Lung (tissue), 12 donors: ENCODE measurements around the gene TAF10. TPM values are rescaled to one million over a fixed set of nuclear protein-coding genes. Genes with fewer than 3 reads are reported as not detected.

Experiments used
- ATAC-seq: fragments of 200-7000 bp; cut with Tn5 transposase; one replicate; pipeline ENCODE4 v1.9.1; 2020; ENCODE audit warnings: moderate number of reproducible peaks; ENCODE audit not compliant: insufficient read depth, low FRiP score
- DNase-seq, 3 donors: peaks; one replicate each; pipeline ENCODE4 v3.0.0-alpha.2; 2013 to 2017
- H3K27ac ChIP-seq, 2 donors: one replicate each; pipeline ENCODE4 v1.5.1; 2013; ENCODE audit warnings: mild to moderate bottlenecking in 2 of 2, moderate library complexity in 2 of 2, control low read depth in 1 of 2, inconsistent platforms in 1 of 2, low read depth in 1 of 2, low read length in 1 of 2
- H3K27me3 ChIP-seq, 3 donors: one replicate each; pipeline ENCODE4 v1.5.1; 2013; ENCODE audit warnings: low read length in 2 of 3; ENCODE audit not compliant: control insufficient read depth in 3 of 3, insufficient read depth in 3 of 3
- H3K36me3 ChIP-seq, 4 donors: one replicate each; pipeline ENCODE4 v1.5.1; 2013; ENCODE audit warnings: low read length in 4 of 4, mild to moderate bottlenecking in 1 of 4, moderate library complexity in 1 of 4; ENCODE audit not compliant: control insufficient read depth in 4 of 4, insufficient read depth in 4 of 4
- H3K4me1 ChIP-seq, 5 donors: one replicate each; pipeline ENCODE4 v1.5.1; 2013; ENCODE audit warnings: low read length in 5 of 5, mild to moderate bottlenecking in 2 of 5, moderate library complexity in 1 of 5; ENCODE audit not compliant: control insufficient read depth in 5 of 5, insufficient read depth in 5 of 5
- H3K4me3 ChIP-seq: one replicate; pipeline ENCODE4 v1.5.1; 2013; ENCODE audit warnings: mild to moderate bottlenecking, control low read depth, moderate library complexity
- H3K9ac ChIP-seq, 2 donors: one replicate each; pipeline ENCODE4 v1.5.1; 2013; ENCODE audit warnings: low read length in 2 of 2, control low read depth in 1 of 2; ENCODE audit not compliant: insufficient read depth in 1 of 2
- H3K9me3 ChIP-seq, 4 donors: one replicate each; pipeline ENCODE4 v1.5.1; 2013; ENCODE audit warnings: low read length in 3 of 4, mild to moderate bottlenecking in 1 of 4, moderate library complexity in 1 of 4; ENCODE audit not compliant: control insufficient read depth in 4 of 4, insufficient read depth in 3 of 4
- WGBS, 2 donors: extraction: QIAGEN DNeasy Blood & Tissue Kit; methylation state at CpG; one replicate each; pipeline ENCODE4 v1.1.7; 2013; 5-methylcytosine and 5-hydroxymethylcytosine counted together
- polyA plus RNA-seq, 2 donors: library from polyadenylated mRNA; stranded (reverse); fragments of 200-250 nt; gene quantifications; one replicate each; pipeline ENCODE4 v1.2.1, GENCODE V29; 2013
- total RNA-seq, 2 donors: library from RNA; depleted of rRNA in 1 of 2; stranded (reverse); fragments of >200 nt in 1 of 2; gene quantifications; one replicate each; pipeline ENCODE4 v1.2.1, GENCODE V29; 2014 to 2021
- TF ChIP-seq, protein P1 (sequence below): IDR thresholded peaks from 2 replicates; pipeline ENCODE4 v1.5.1; 2012; ENCODE audit warnings: mild to moderate bottlenecking; ENCODE audit errors: control extremely low read depth, extremely low read depth
- donor health status: control.
- donor health status: control.
- donor health status: Bipolar disorder and iron deficiency.
- donor health status: healthy.
- donor health status: DM: yes; HTN: yes; CAD: no.

The TAF10 gene
- total and polyA plus RNA-seq, 4 donors: 23.9 to 149 (median 117) TPM

GRCh38 chr11:6563121-6563619 is 48.8 kb downstream of the TAF10 start:
- Histone ChIP-seq H3K4me1 (peaks cover 0 to 2% (median 0%) of the 10 kb centered on the region in 5 donors), H3K4me3 (no peak overlapping the region), H3K36me3 (peaks cover 0 to 9% (median 0%) of the 10 kb centered on the region in 4 donors), H3K27ac (no peak overlapping the region), H3K9me3 (no peaks in the 10 kb centered on the region), H3K9ac (no peak overlapping the region), H3K27me3 (no peaks in the 10 kb centered on the region)
- WGBS, 2 donors: 94 to 95% methylated on average over 4 of the region's 4 CpGs
- ATAC-seq (no peak), DNase-seq (no peak)
- TF ChIP-seq, protein P1, sequence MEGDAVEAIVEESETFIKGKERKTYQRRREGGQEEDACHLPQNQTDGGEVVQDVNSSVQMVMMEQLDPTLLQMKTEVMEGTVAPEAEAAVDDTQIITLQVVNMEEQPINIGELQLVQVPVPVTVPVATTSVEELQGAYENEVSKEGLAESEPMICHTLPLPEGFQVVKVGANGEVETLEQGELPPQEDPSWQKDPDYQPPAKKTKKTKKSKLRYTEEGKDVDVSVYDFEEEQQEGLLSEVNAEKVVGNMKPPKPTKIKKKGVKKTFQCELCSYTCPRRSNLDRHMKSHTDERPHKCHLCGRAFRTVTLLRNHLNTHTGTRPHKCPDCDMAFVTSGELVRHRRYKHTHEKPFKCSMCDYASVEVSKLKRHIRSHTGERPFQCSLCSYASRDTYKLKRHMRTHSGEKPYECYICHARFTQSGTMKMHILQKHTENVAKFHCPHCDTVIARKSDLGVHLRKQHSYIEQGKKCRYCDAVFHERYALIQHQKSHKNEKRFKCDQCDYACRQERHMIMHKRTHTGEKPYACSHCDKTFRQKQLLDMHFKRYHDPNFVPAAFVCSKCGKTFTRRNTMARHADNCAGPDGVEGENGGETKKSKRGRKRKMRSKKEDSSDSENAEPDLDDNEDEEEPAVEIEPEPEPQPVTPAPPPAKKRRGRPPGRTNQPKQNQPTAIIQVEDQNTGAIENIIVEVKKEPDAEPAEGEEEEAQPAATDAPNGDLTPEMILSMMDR: no peak

DNA sequence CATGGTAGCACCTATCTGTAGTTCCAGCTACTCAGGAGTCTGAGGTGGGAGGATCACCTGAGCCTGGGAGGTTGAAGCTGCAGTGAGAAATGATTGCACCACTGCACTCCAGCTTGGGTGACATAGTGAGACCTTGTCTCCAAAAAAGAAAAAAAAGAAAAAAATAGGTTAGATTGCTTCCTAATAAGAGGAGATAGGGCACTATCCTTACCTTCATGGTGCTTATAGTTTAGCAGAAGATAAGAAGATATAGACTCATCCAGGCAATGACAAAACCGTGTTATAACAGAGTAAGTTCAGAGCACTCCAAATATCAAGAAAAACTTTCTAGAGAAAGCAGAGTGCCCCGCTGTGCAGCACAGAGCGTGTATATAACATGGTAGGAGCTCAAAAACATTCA is 50.7 kb downstream of the TAF10 start:
- Histone ChIP-seq H3K9me3 (no peaks in the 10 kb centered on the region), H3K36me3 (peaks cover 0 to 12% (median 0%) of the 10 kb centered on the region in 4 donors), H3K27me3 (no peaks in the 10 kb centered on the region), H3K27ac (no peak overlapping the region), H3K4me1 (no peaks in the 10 kb centered on the region), H3K4me3 (no peak overlapping the region), H3K9ac (no peak overlapping the region)
- no peak for ATAC-seq
- DNase-seq: no peak
- 92 to 95% methylated on average over 3 of the region's 3 CpGs for WGBS, 2 donors
- TF ChIP-seq, protein P1: no peak

Other genes with a start within 250 kb of the TAF10 start
- 10 to 100 TPM; 19.3 to 69.5 TPM for gene SMPD1, start 221.7 kb downstream of the TAF10 start, total RNA-seq
- 10 to 100 TPM; 31.8 to 34.0 TPM for gene SMPD1, start 221.7 kb downstream of the TAF10 start, polyA plus RNA-seq
- 10 to 100 TPM; 38.9 to 42.0 TPM for gene APBB1, start 193.1 kb downstream of the TAF10 start, total RNA-seq
- 10 to 100 TPM; 18.8 to 22.3 TPM for gene APBB1, start 193.1 kb downstream of the TAF10 start, polyA plus RNA-seq
- gene HPX, start 171.2 kb downstream of the TAF10 start, total RNA-seq: 1 to 10 TPM; 2.3 to 3.5 TPM
- gene HPX, start 171.2 kb downstream of the TAF10 start, polyA plus RNA-seq: 1 to 10 TPM in 1 of 2 donors, under 1 TPM in 1; 0.46 to 1.3 TPM
- 10 to 100 TPM; 28.4 to 29.0 TPM for gene TRIM3, start 138.3 kb downstream of the TAF10 start, total RNA-seq
- gene TRIM3, start 138.3 kb downstream of the TAF10 start, polyA plus RNA-seq: 10 to 100 TPM; 15.7 to 16.4 TPM
- gene ARFIP2, start 130.9 kb downstream of the TAF10 start, total RNA-seq: 10 to 100 TPM; 34.0 to 53.7 TPM
- gene ARFIP2, start 130.9 kb downstream of the TAF10 start, polyA plus RNA-seq: 10 to 100 TPM; 41.9 to 51.1 TPM
- gene TIMM10B, start 130.7 kb downstream of the TAF10 start, total RNA-seq: 10 to 100 TPM; 31.5 to 43.4 TPM
- 10 to 100 TPM; 20.5 to 32.6 TPM for gene TIMM10B, start 130.7 kb downstream of the TAF10 start, polyA plus RNA-seq
- 10 to 100 TPM; 15.2 to 15.6 TPM for gene DNHD1, start 114.9 kb downstream of the TAF10 start, total RNA-seq
- gene DNHD1, start 114.9 kb downstream of the TAF10 start, polyA plus RNA-seq: 1 to 10 TPM; 4.5 to 8.8 TPM
- gene RRP8, start 8.6 kb downstream of the TAF10 start, total RNA-seq: 10 to 100 TPM; 15.0 to 19.1 TPM
- 10 to 100 TPM; 16.2 to 17.4 TPM for gene RRP8, start 8.6 kb downstream of the TAF10 start, polyA plus RNA-seq
- gene ILK, start 8.4 kb downstream of the TAF10 start, total RNA-seq: 100 to 1,000 TPM; 134 to 147 TPM
- gene ILK, start 8.4 kb downstream of the TAF10 start, polyA plus RNA-seq: 100 to 1,000 TPM in 1 of 2 donors, 10 to 100 TPM in 1; 91.1 to 138 TPM
- gene TPP1, start 7.2 kb upstream of the TAF10 start, total RNA-seq: 100 to 1,000 TPM; 124 to 150 TPM
- 100 to 1,000 TPM in 1 of 2 donors, 10 to 100 TPM in 1; 57.6 to 169 TPM for gene TPP1, start 7.2 kb upstream of the TAF10 start, polyA plus RNA-seq
- 10 to 100 TPM; 14.9 to 39.9 TPM for gene DCHS1, start 43.6 kb upstream of the TAF10 start, total RNA-seq
- gene DCHS1, start 43.6 kb upstream of the TAF10 start, polyA plus RNA-seq: 1 to 10 TPM; 6.0 to 8.2 TPM
- 10 to 100 TPM; 28.2 to 43.2 TPM for gene MRPL17, start 71.1 kb upstream of the TAF10 start, total RNA-seq
- 10 to 100 TPM; 48.6 to 81.4 TPM for gene MRPL17, start 71.1 kb upstream of the TAF10 start, polyA plus RNA-seq
- gene OR2AG2, start 159.8 kb upstream of the TAF10 start, total RNA-seq: under 1 TPM; 0.06 to 0.18 TPM
- under 1 TPM in 1 of 2 donors, not detected in 1; 0.01 TPM for gene OR2AG2, start 159.8 kb upstream of the TAF10 start, polyA plus RNA-seq
- gene OR2AG1, start 170.8 kb upstream of the TAF10 start, total RNA-seq: not detected
- not detected for gene OR2AG1, start 170.8 kb upstream of the TAF10 start, polyA plus RNA-seq
- under 1 TPM; 0.21 to 0.23 TPM for gene OR6A2, start 187.5 kb upstream of the TAF10 start, total RNA-seq
- gene OR6A2, start 187.5 kb upstream of the TAF10 start, polyA plus RNA-seq: not detected
- gene OR10A5, start 233.5 kb upstream of the TAF10 start, total RNA-seq: not detected
- not detected for gene OR10A5, start 233.5 kb upstream of the TAF10 start, polyA plus RNA-seq